GM19455 (cell line): ENCODE measurements around the gene WWOX.
"Not testable (repeated sequence)": the region's sequence is repeated elsewhere in the genome, so short reads cannot be mapped to it uniquely, and the experiment has no call there.

Experiments
- ATAC-seq: cut with Tn5 transposase; IDR thresholded peaks from one replicate; pipeline ENCODE4 v1.9.1; 2021; ENCODE audit not compliant: unreplicated experiment

Gene WWOX

GRCh38 chr16:78513838-78514237, 414.4 kb downstream of the WWOX start:
- no peak for ATAC-seq

- ATAC-seq = not testable (repeated sequence)
These were observed 415.4 kb downstream of the WWOX start for GRCh38 chr16:78514888-78515287.

GRCh38 chr16:78515421-78515820, 416.0 kb downstream of the WWOX start:
- no peak for ATAC-seq

- no peak for ATAC-seq
These were observed 416.7 kb downstream of the WWOX start for GRCh38 chr16:78516006-78516736.

GRCh38 chr16:78519896-78520295, 420.4 kb downstream of the WWOX start:
- no peak for ATAC-seq

GRCh38 chr16:78520470-78520869, 421.0 kb downstream of the WWOX start:
- no peak for ATAC-seq

- ATAC-seq = no peak
These were observed 422.9 kb downstream of the WWOX start for GRCh38 chr16:78522327-78522726.

GRCh38 chr16:78523212-78523985, 423.9 kb downstream of the WWOX start:
- ATAC-seq = no peak

GRCh38 chr16:78524066-78524595, 424.7 kb downstream of the WWOX start:
- ATAC-seq = no peak

GRCh38 chr16:78528265-78528664, 428.8 kb downstream of the WWOX start:
- ATAC-seq = no peak

- no peak for ATAC-seq
These were observed 430.4 kb downstream of the WWOX start for GRCh38 chr16:78529881-78530280.

GRCh38 chr16:78530283-78530682, 430.8 kb downstream of the WWOX start:
- ATAC-seq = no peak

GRCh38 chr16:78535098-78535497, 435.6 kb downstream of the WWOX start:
- ATAC-seq = no peak

GRCh38 chr16:78537511-78537910, 438.1 kb downstream of the WWOX start:
- no peak for ATAC-seq

GRCh38 chr16:78538292-78538691, 438.8 kb downstream of the WWOX start:
- ATAC-seq = no peak

- ATAC-seq = no peak
These were observed 439.5 kb downstream of the WWOX start for GRCh38 chr16:78538919-78539318.

- no peak for ATAC-seq
These were observed 443.0 kb downstream of the WWOX start for GRCh38 chr16:78542419-78542818.

- ATAC-seq = no peak
These were observed 443.6 kb downstream of the WWOX start for GRCh38 chr16:78543023-78543422.

- ATAC-seq = no peak
These were observed 449.9 kb downstream of the WWOX start for GRCh38 chr16:78549366-78549765.

- no peak for ATAC-seq
These were observed 452.1 kb downstream of the WWOX start for GRCh38 chr16:78551487-78552085.

GRCh38 chr16:78552106-78552675, 452.7 kb downstream of the WWOX start:
- ATAC-seq = no peak
